ENCODE results near the gene ELMO2. TPM values are rescaled to one million over a fixed set of nuclear protein-coding genes. Genes with fewer than 3 reads are reported as not detected.

The ELMO2 gene
- total and polyA plus RNA-seq, 2 of the 4 experiments (the other 2 are of a cell fraction), result 29.2 to 52.7 TPM

- H3K18ac ChIP-seq (ENCODE audit: low read depth, low read length), result no peak overlapping the region
- no peak overlapping the region for H3K56ac ChIP-seq (ENCODE audit: extremely low read depth, insufficient read depth, low read length)
- in situ Hi-C loops (cut with MboI; ENCODE audit: low sequenced_read_pairs) (no loop called here), intact Hi-C loops (cut with micrococcal nuclease) (no loop called here), dilution Hi-C loops (cut with HindIII; ENCODE audit: low sequenced_read_pairs, unreplicated experiment) (no loop called here)
- H3K9ac ChIP-seq (ENCODE audit: low read depth, low read length), result no peak overlapping the region
- no peaks in the 10 kb centered on the region for H3K36me3 ChIP-seq (ENCODE audit: control insufficient read depth, insufficient read depth, low read length)
- H2BK20ac ChIP-seq (ENCODE audit: low read depth, low read length), result no peak overlapping the region
- H4K5ac ChIP-seq (ENCODE audit: low read depth, low read length), result no peak overlapping the region
- H4K20me1 ChIP-seq (ENCODE audit: insufficient read depth, low read length), result no peaks in the 10 kb centered on the region
- POLR2A ChIA-PET (ENCODE audit: unreplicated experiment), result no interaction called here
- CTCF ChIA-PET, result no interaction called here
- no peaks in the 10 kb centered on the region for H3K4me1 ChIP-seq (ENCODE audit: control insufficient read depth, insufficient read depth, low read length)
- DNase-seq (no peak), ATAC-seq (ENCODE audit: low read depth) (no peak)
- no peak overlapping the region for H3K4me3 ChIP-seq (ENCODE audit: insufficient read depth, low read depth, low read length)
- no peak overlapping the region for H2AFZ ChIP-seq (replicated peaks; ENCODE audit: low read length, poor library complexity)
- H3K79me1 ChIP-seq (ENCODE audit: low read depth in 1 of 2, low read length in 2 of 2), result no peaks in the 10 kb centered on the region
- no TSS peak for BruUV-seq (replicated peaks)
- no peak overlapping the region for H4K8ac ChIP-seq (ENCODE audit: low read depth in 2 of 2, low read length in 2 of 2)
- no peak overlapping the region for H2AK5ac ChIP-seq (ENCODE audit: low read depth, low read length)
- H2AK9ac ChIP-seq (replicated peaks; ENCODE audit: low read depth, low read length, poor library complexity), result no peak overlapping the region
- no peak overlapping the region for H3K23ac ChIP-seq (ENCODE audit: low read depth, low read length)
- H4K91ac ChIP-seq (ENCODE audit: insufficient read depth, low read depth, low read length), result no peak overlapping the region
- H3K9me1 ChIP-seq (ENCODE audit: insufficient read depth, low read length), result no peaks in the 10 kb centered on the region
- H3K27ac ChIP-seq (ENCODE audit: insufficient read depth, low read length), result no peak overlapping the region
- H3K4me2 ChIP-seq (ENCODE audit: low read depth, low read length), result no peak overlapping the region
- H3K14ac ChIP-seq (replicated peaks; ENCODE audit: low read depth, low read length), result no peak overlapping the region
- H2BK15ac ChIP-seq (ENCODE audit: low read depth, low read length), result no peak overlapping the region
- no peak overlapping the region for H2BK5ac ChIP-seq (ENCODE audit: low read depth, low read length, poor library complexity, severe bottlenecking)
- 0% methylated on average over 1 of the region's 5 CpGs; no CpG with 5 or more reads in 1 of the 2 experiments for WGBS, 2 experiments (ENCODE audit: extremely low coverage in 2 of 2, insufficient read length in 1 of 2)
- H3K4ac ChIP-seq (ENCODE audit: low read depth, low read length), result no peak overlapping the region
- TF ChIP-seq CEBPB (IDR thresholded peaks at IDR 0.05; ENCODE audit: low read depth, low read length) (no peak), RCOR1 (IDR thresholded peaks at IDR 0.05; ENCODE audit: insufficient replicate concordance, low read length) (no peak), CTCF (conservative IDR thresholded peaks at IDR 0.05; ENCODE audit: low read depth, low read length) (no peak), MXI1 (IDR thresholded peaks at IDR 0.05; ENCODE audit: borderline replicate concordance, low read depth, low read length) (no peak), MAFK (IDR thresholded peaks at IDR 0.05; ENCODE audit: low read depth, low read length) (no peak), SMC3 (IDR thresholded peaks at IDR 0.05; ENCODE audit: low read depth, low read length) (no peak), ELK1 (IDR thresholded peaks at IDR 0.05; ENCODE audit: borderline replicate concordance, low read depth, low read length) (no peak), RFX5 (IDR thresholded peaks at IDR 0.05; ENCODE audit: low read depth, low read length) (no peak), NFE2L2 (IDR thresholded peaks at IDR 0.05; ENCODE audit: low read depth, low read length) (no peak), POLR2A (IDR thresholded peaks at IDR 0.05; ENCODE audit: low read depth, low read length) (no peak), USF2 (IDR thresholded peaks at IDR 0.05; ENCODE audit: low read depth, low read length) (no peak), FOS (IDR thresholded peaks at IDR 0.05; ENCODE audit: low read depth, low read length) (no peak), RAD21 (IDR thresholded peaks at IDR 0.05; ENCODE audit: low read length) (no peak), BHLHE40 (IDR thresholded peaks at IDR 0.05; ENCODE audit: low read depth, low read length) (no peak)
- no peaks in the 10 kb centered on the region for H3K9me3 ChIP-seq (ENCODE audit: control insufficient read depth, insufficient read depth, low read length)
- peaks cover 16% of the 10 kb centered on the region for H3K27me3 ChIP-seq (ENCODE audit: control insufficient read depth, insufficient read depth, low read length)
- no peak overlapping the region for H2BK120ac ChIP-seq (ENCODE audit: low read depth, low read length)
Measured at GRCh38 chr20:46420878-46421277, 14.5 kb upstream of the ELMO2 start.
